Panc1 (cell line): ENCODE measurements around the gene TMEM138. TPM values are rescaled to one million over a fixed set of nuclear protein-coding genes. Genes with fewer than 3 reads are reported as not detected.

Source experiments
- ATAC-seq: fragments of 200-7000 bp; cut with Tn5 transposase; 2 replicates; pipeline ENCODE4 v1.9.1; 2020; ENCODE audit warnings: mild to moderate bottlenecking, moderate library complexity
- BruUV-seq: library from RNA; stranded (reverse); fragments of 400-500 nt; replicated peaks from 2 replicates; lab custom pipeline; 2021; lab: Mats Ljungman, UMichigan
- CTCF ChIA-PET: fragments of 300-600 bp; sonication (Branson Sonifier 250); formaldehyde crosslinking; loops from one replicate; lab custom pipeline; 2022; ENCODE audit warnings: antibody characterized with exemption; lab: Charles Lee
- POLR2A ChIA-PET: fragments of 300-600 bp; sonication (Branson Sonifier 250); formaldehyde crosslinking; loops from one replicate; lab custom pipeline; 2022; ENCODE audit warnings: antibody characterized with exemption; lab: Charles Lee
- DNase-seq: peaks from one replicate; pipeline ENCODE4 v3.0.0-alpha.2; 2010; ENCODE audit warnings: low read depth, low spot score
- H3K27ac ChIP-seq: 2 replicates; pipeline ENCODE4 v1.5.1; 2011; ENCODE audit warnings: mild to moderate bottlenecking, low read length, inconsistent platforms
- H3K27me3 ChIP-seq: fragments of 200-500 bp; sonication (Bioruptor generic); 2 replicates; pipeline ENCODE4 v1.6.0; 2014; ENCODE audit warnings: low read length, inconsistent platforms; ENCODE audit not compliant: control insufficient read depth, insufficient read depth
- H3K36me3 ChIP-seq: fragments of 200-500 bp; sonication (Bioruptor generic); 2 replicates; pipeline ENCODE4 v1.5.1; 2014; ENCODE audit warnings: inconsistent platforms, mild to moderate bottlenecking, low read length, moderate library complexity; ENCODE audit not compliant: control insufficient read depth, insufficient read depth
- H3K4me1 ChIP-seq: 2 replicates; pipeline ENCODE4 v1.5.1; 2011; ENCODE audit warnings: inconsistent platforms, mild to moderate bottlenecking, low read length, moderate library complexity; ENCODE audit not compliant: control insufficient read depth, insufficient read depth
- H3K4me3 ChIP-seq, 2 experiments: 2 replicates each; pipeline ENCODE4 v1.5.1; 2011 to 2012; ENCODE audit warnings: low read depth in 2 of 2, low read length in 2 of 2, mild to moderate bottlenecking in 2 of 2, inconsistent platforms in 1 of 2, moderate library complexity in 1 of 2
- H3K9me3 ChIP-seq: fragments of 200-500 bp; sonication (Bioruptor generic); 2 replicates; pipeline ENCODE4 v1.5.1; 2014; ENCODE audit warnings: low read depth, mild to moderate bottlenecking, inconsistent platforms, low read length, moderate library complexity; ENCODE audit not compliant: control insufficient read depth, insufficient read depth
- CTCF ChIP-seq: fragments of 450-650 bp; IDR thresholded peaks from 2 replicates; pipeline ENCODE4 v1.5.1; 2017; ENCODE audit warnings: mild to moderate bottlenecking
- POLR2AphosphoS5 ChIP-seq: IDR thresholded peaks from 2 replicates; pipeline ENCODE4 v1.6.1; 2012; ENCODE audit warnings: mild to moderate bottlenecking, low read depth, low read length, moderate library complexity
- REST ChIP-seq, 2 experiments: IDR thresholded peaks; 2 replicates each; pipeline ENCODE4 v1.6.1; 2011 to 2012; ENCODE audit warnings: low read depth in 2 of 2, control low read depth in 1 of 2, low read length in 1 of 2, mild to moderate bottlenecking in 1 of 2, moderate library complexity in 1 of 2; ENCODE audit not compliant: insufficient read depth in 1 of 2
- SIN3A ChIP-seq: IDR thresholded peaks from 2 replicates; pipeline ENCODE4 v1.6.1; 2012; ENCODE audit warnings: low read depth, mild to moderate bottlenecking, low read length, moderate library complexity, borderline replicate concordance; ENCODE audit not compliant: insufficient read depth
- TCF7L2 ChIP-seq: IDR thresholded peaks from 2 replicates; pipeline ENCODE4 v1.6.1; 2011; ENCODE audit warnings: mild to moderate bottlenecking, low read depth, low read length, inconsistent platforms
- in situ Hi-C: cut with HindIII; loops from 2 replicates; pipeline ENCODE4 v1.10.0; 2016; ENCODE audit warnings: low sequenced_read_pairs, low pct_unique_long_range_greater_than_20kb
- intact Hi-C: fragments of 100-400 bp; cut with micrococcal nuclease; formaldehyde crosslinking; loops from one replicate; pipeline ENCODE4 v1.10.0; 2022; ENCODE audit not compliant: unreplicated experiment
- total RNA-seq: library from RNA; stranded (reverse); gene quantifications from one replicate; pipeline ENCODE4 v1.2.1, GENCODE V29; 2021; ENCODE audit not compliant: unreplicated experiment

Gene TMEM138
- total RNA-seq, 1 experiment from 2014 or later: 86.6 TPM

- Histone ChIP-seq H3K27ac (no peak overlapping the region), H3K36me3 (0 out of 2 replicates have a peak, but pooled peaks cover 2% of the 10 kb centered on the region), H3K4me1 (no peaks in the 10 kb centered on the region), H3K9me3 (no peaks in the 10 kb centered on the region), H3K4me3 (no peak overlapping the region), H3K27me3 (no peaks in the 10 kb centered on the region)
- in situ Hi-C loops (no loop called here), intact Hi-C loops (no loop called here)
- ATAC-seq (no peak), DNase-seq (no peak)
- TF ChIP-seq REST (IDR thresholded peaks at IDR 0.05; ENCODE audit: insufficient read depth in 1 of 2, low read depth in 2 of 2, low read length in 1 of 2) (no peak), TCF7L2 (no peak), CTCF (no peak), SIN3A (no peak), POLR2AphosphoS5 (no peak)
- BruUV-seq: no TSS peak
- ChIA-PET CTCF (interaction anchor here (0.9 kb wide), 1 partner anchor 15 kb away, joined by 6 read pairs; no protein-coding TSS in a partner anchor), POLR2A (no interaction called here)
Measured at GRCh38 chr11:61354208-61354607, 8.0 kb upstream of the TMEM138 start.

- POLR2A ChIA-PET: no interaction called here
- TF ChIP-seq SIN3A (no peak), REST (IDR thresholded peaks at IDR 0.05; ENCODE audit: insufficient read depth in 1 of 2, low read depth in 2 of 2, low read length in 1 of 2) (no peak), CTCF (no peak), POLR2AphosphoS5 (no peak), TCF7L2 (no peak)
- in situ Hi-C loops: no loop called here
- BruUV-seq: no TSS peak
- H3K9me3 ChIP-seq: no peaks in the 10 kb centered on the region
- CTCF ChIA-PET: interaction anchor here (0.6 to 1.4 kb wide), 2 partner anchors 20 to 45 kb away, joined by 7 to 8 read pairs; no protein-coding TSS in a partner anchor
- 0 out of 2 replicates have a peak, but pooled peaks cover 4% of the 10 kb centered on the region for H3K4me1 ChIP-seq
- H3K36me3 ChIP-seq: no peaks in the 10 kb centered on the region
- no peak for DNase-seq
- intact Hi-C loops: no loop called here
- ATAC-seq: no peak
- H3K27me3 ChIP-seq: no peaks in the 10 kb centered on the region
- no peak overlapping the region for H3K4me3 ChIP-seq
- no peak overlapping the region for H3K27ac ChIP-seq
Measured at GRCh38 chr11:61356706-61357105, 5.5 kb upstream of the TMEM138 start.
